GM12878 (cell line): Measurements from ENCODE around the gene SFXN2. TPM values are rescaled to one million over a fixed set of nuclear protein-coding genes. Genes with fewer than 3 reads are reported as not detected.

Source experiments
- ATAC-seq: fragments of 200-7000 bp; cut with Tn5 transposase; 3 replicates; pipeline ENCODE4 v1.9.1; 2020; ENCODE audit warnings: mild to moderate bottlenecking, moderate library complexity
- BruUV-seq: library from RNA; stranded (reverse); fragments of 400-500 nt; replicated peaks from 2 replicates; lab custom pipeline; 2021; lab: Mats Ljungman, UMichigan
- CTCF ChIA-PET: fragments of 300-600 bp; sonication (Branson Sonifier 250); formaldehyde crosslinking; extraction: SDS; loops from one replicate; lab custom pipeline; 2021; ENCODE audit warnings: inconsistent platforms; lab: Yijun Ruan, JAX
- POLR2A ChIA-PET: fragments of 350-600 bp; formaldehyde crosslinking; extraction: SDS; loops from one replicate; lab custom pipeline; 2021; ENCODE audit warnings: inconsistent platforms; lab: Charles Lee
- RAD21 ChIA-PET: fragments of 300-600 bp; sonication (Branson Sonifier 250); formaldehyde crosslinking; loops from one replicate; lab custom pipeline; 2023; ENCODE audit warnings: antibody characterized with exemption; ENCODE audit not compliant: unreplicated experiment; lab: Charles Lee
- SMC1A ChIA-PET: fragments of 300-600 bp; sonication (Branson Sonifier 250); formaldehyde crosslinking; loops from one replicate; lab custom pipeline; 2023; ENCODE audit not compliant: unreplicated experiment, uncharacterized antibody; lab: Charles Lee
- DNase-seq: peaks from one replicate; pipeline ENCODE4 v3.0.0-alpha.2; 2011; ENCODE audit warnings: low read depth, low spot score
- FAIRE-seq: peaks from 3 replicates; lab custom pipeline; 2011; peaks lifted over from hg19 to GRCh38; lab: Jason Lieb, UNC
- H2AFZ ChIP-seq: 2 replicates; pipeline ENCODE4 v1.6.0; 2011; ENCODE audit warnings: low read depth, low read length, control low read depth; ENCODE audit not compliant: control insufficient read depth
- H3K27ac ChIP-seq: 2 replicates; pipeline ENCODE4 v1.5.1; 2011; ENCODE audit warnings: control low read depth; ENCODE audit not compliant: control insufficient read depth, insufficient read depth
- H3K27me3 ChIP-seq, 2 experiments: replicated peaks in 1 of 2; 2 replicates each; pipeline versions ENCODE4 v1.6.0 to v1.6.1; 2011; ENCODE audit warnings: low read length in 1 of 2; ENCODE audit not compliant: control insufficient read depth in 2 of 2, insufficient read depth in 2 of 2
- H3K36me3 ChIP-seq, 2 experiments: 2 replicates each; pipeline ENCODE4 v1.5.1; 2011; ENCODE audit warnings: low read length in 1 of 2; ENCODE audit not compliant: control insufficient read depth in 2 of 2, insufficient read depth in 2 of 2
- H3K4me1 ChIP-seq: 2 replicates; pipeline ENCODE4 v1.6.1; 2011; ENCODE audit warnings: mild to moderate bottlenecking, low read length, moderate library complexity, mixed read lengths; ENCODE audit not compliant: control insufficient read depth, insufficient read depth
- H3K4me2 ChIP-seq: 2 replicates; pipeline ENCODE4 v1.6.0; 2011; ENCODE audit warnings: control low read depth; ENCODE audit not compliant: control insufficient read depth, insufficient read depth
- H3K4me3 ChIP-seq: fragments of 200-600 bp; sonication (generic); 2 replicates; pipeline ENCODE4 v1.5.1; 2016
- H3K79me2 ChIP-seq: 2 replicates; pipeline ENCODE4 v1.6.0; 2011; ENCODE audit warnings: low read length; ENCODE audit not compliant: control insufficient read depth, insufficient read depth
- H3K9ac ChIP-seq: 2 replicates; pipeline ENCODE4 v1.8.0; 2011; ENCODE audit warnings: low read length, control low read depth, mixed read lengths; ENCODE audit not compliant: control insufficient read depth, insufficient read depth
- H3K9me3 ChIP-seq: replicated peaks from 3 replicates; pipeline ENCODE4 v1.5.1; 2011; ENCODE audit warnings: mild to moderate bottlenecking, low read length; ENCODE audit not compliant: control insufficient read depth, insufficient read depth
- H4K20me1 ChIP-seq: 2 replicates; pipeline ENCODE4 v1.6.0; 2011; ENCODE audit not compliant: control insufficient read depth, insufficient read depth
- CBX5 ChIP-seq: sonication (generic); IDR thresholded peaks from 2 replicates; pipeline ENCODE4 v1.6.1; 2016; ENCODE audit warnings: low read depth, moderate library complexity, mild to moderate bottlenecking, inconsistent platforms
- EP300 ChIP-seq, 2 experiments: fragments of 150-350 bp in 1 of 2; IDR thresholded peaks; 2 replicates each; pipeline ENCODE4 v1.6.1; 2011 to 2012; ENCODE audit warnings: low read depth in 2 of 2, low read length in 2 of 2, borderline replicate concordance in 1 of 2, improper control_type of control experiment in 1 of 2, inconsistent platforms in 1 of 2; ENCODE audit not compliant: control insufficient read depth in 1 of 2
- FOXM1 ChIP-seq: IDR thresholded peaks from 2 replicates; pipeline ENCODE4 v1.6.1; 2012; ENCODE audit warnings: low read depth, mild to moderate bottlenecking, inconsistent platforms, low read length, moderate library complexity
- GABPA ChIP-seq: IDR thresholded peaks from 2 replicates; pipeline ENCODE4 v1.6.1; 2014; ENCODE audit warnings: antibody characterized with exemption, low read depth, mild to moderate bottlenecking, inconsistent platforms
- HCFC1 ChIP-seq: fragments of 150-350 bp; IDR thresholded peaks from 2 replicates; pipeline ENCODE4 v1.6.1; 2014; ENCODE audit warnings: low read length
- HDGF ChIP-seq: fragments of 450-650 bp; IDR thresholded peaks from 2 replicates; pipeline ENCODE4 v1.6.1; 2016; ENCODE audit warnings: antibody characterized with exemption
- SP1 ChIP-seq: IDR thresholded peaks from one replicate; pipeline ENCODE4 v1.6.1; 2011; ENCODE audit warnings: low read depth, low read length
- WGBS: methylation state at CpG from one replicate; pipeline ENCODE4 v1.1.6; 2016; ENCODE audit warnings: low lambda C conversion rate; ENCODE audit not compliant: insufficient replicate concordance, insufficient coverage; ENCODE audit errors: missing lambda C conversion rate; 5-methylcytosine and 5-hydroxymethylcytosine counted together
- in situ Hi-C: fragments of 300-500 bp; cut with MboI; formaldehyde crosslinking; loops from 9 replicates; pipeline ENCODE4 v1.14.3; 2018; ENCODE audit warnings: mixed read lengths
- intact Hi-C: fragments of 100-400 bp; cut with micrococcal nuclease; formaldehyde crosslinking; loops from one replicate; pipeline ENCODE4 v1.14.2; 2022; ENCODE audit not compliant: unreplicated experiment
- polyA plus RNA-seq, 11 experiments: library from polyadenylated mRNA; depleted of rRNA in 4 of 11; unstranded in 6 of 11; stranded (reverse) in 5 of 11; fragments of >200 nt; fragmentation: Nextera tagmentation in 4 of 11; fragmentation: Illumina TruSeq in 1 of 11; extraction: Ambion mirVana in 4 of 11; extraction: Trizol in 1 of 11; gene quantifications; 1 replicate in 1 of 11; 2 replicates in 10 of 11; pipeline versions ENCODE4 v1.2.1 to v1.2.3, GENCODE V29; 2011 to 2016; ENCODE audit warnings: inconsistent platforms in 2 of 11, missing spikeins in 2 of 11, low read depth in 1 of 11
- total RNA-seq, 4 experiments: library from RNA; depleted of rRNA in 3 of 4; stranded (reverse); fragments of >200 nt in 3 of 4; fragmentation: Illumina TruSeq in 1 of 4; extraction: Trizol in 1 of 4; gene quantifications; 2 replicates each; pipeline versions ENCODE4 v1.2.1 to v1.2.3, GENCODE V29; 2013 to 2021
- TF ChIP-seq, protein P1 (sequence below): IDR thresholded peaks from 2 replicates; pipeline ENCODE4 v1.6.1; 2012; ENCODE audit warnings: improper control_type of control experiment, low read depth, low read length; ENCODE audit not compliant: insufficient replicate concordance
- TF ChIP-seq, protein P2 (sequence below): fragments of 450-650 bp; IDR thresholded peaks from 2 replicates; pipeline ENCODE4 v1.6.1; 2014; ENCODE audit warnings: mild to moderate bottlenecking
- TF ChIP-seq, protein P3 (sequence below): IDR thresholded peaks from 2 replicates; pipeline ENCODE4 v1.6.1; 2011; ENCODE audit warnings: low read depth, low read length, improper control_type of control experiment, borderline replicate concordance
- TF ChIP-seq, protein P4 (sequence below): fragments of 150-350 bp; IDR thresholded peaks from 2 replicates; pipeline ENCODE4 v1.6.1; 2016; ENCODE audit warnings: low read depth, low read length

SFXN2 gene
- total and polyA plus RNA-seq, 10 of the 15 experiments (the other 5 are each of a cell fraction or from before 2014, with no cell fraction given), result 8.8 to 22.5 (median 18.5) TPM

DNA sequence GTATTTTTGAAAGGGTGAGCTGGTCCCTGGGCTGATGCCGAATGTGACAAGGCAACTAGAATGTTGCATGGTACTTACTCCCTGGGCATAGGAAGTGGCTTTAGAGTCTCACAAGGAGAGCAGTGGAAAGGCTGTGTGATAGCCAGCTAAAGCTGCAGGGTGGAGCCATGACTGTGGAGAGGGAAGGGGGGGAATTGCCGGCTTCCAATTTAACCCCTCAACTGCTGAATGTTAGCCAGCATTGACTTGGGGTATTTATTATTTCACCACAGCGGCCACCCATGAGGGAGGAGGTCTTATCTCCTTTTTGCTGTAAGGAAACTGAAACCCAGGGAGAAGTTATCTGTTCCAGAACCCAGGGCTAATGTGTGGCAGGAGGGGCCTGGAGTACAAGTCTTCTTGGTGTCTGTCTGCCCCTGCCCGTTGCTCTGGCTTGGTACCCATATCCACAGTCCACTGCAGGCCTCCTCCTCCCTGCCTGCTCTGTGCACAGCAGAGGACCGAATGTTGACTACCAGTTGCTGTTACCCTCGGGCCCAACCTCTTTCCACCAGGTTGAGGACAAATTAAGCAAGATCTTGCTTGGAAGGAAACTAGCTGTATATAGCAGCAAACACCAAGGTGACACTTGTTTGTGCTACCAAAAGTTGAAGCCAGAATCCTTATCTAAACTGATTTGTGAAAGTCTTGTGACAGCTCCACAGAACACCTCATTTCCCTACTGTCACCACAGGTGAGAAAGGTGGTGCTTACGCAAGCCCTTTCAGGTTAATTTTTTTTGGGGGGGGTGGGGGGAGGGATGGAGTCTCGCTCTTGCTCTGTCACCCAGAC is 66.9 kb downstream of the SFXN2 start:
- ATAC-seq (no peak), FAIRE-seq (no peak), DNase-seq (no peak)
- H3K9ac ChIP-seq, result no peak overlapping the region
- no peaks in the 10 kb centered on the region for H3K4me1 ChIP-seq
- 82% methylated on average over 8 of the region's 8 CpGs for WGBS
- ChIA-PET POLR2A (interaction anchor here (0.6 kb wide), 1 partner anchor 204 kb away, joined by 3 read pairs; no protein-coding TSS in a partner anchor), SMC1A (interaction anchor here (0.6 kb wide), 1 partner anchor 39 kb away, joined by 3 read pairs; no protein-coding TSS in a partner anchor), RAD21 (no interaction called here), CTCF (interaction anchor here (0.8 to 1.1 kb wide), 2 partner anchors 8 to 27 kb away, joined by 3 read pairs; no protein-coding TSS in a partner anchor)
- no TSS peak for BruUV-seq
- no peaks in the 10 kb centered on the region for H3K9me3 ChIP-seq
- peaks cover 0 to 6% of the 10 kb centered on the region in 2 experiments; a peak in 2 of 4 replicates for H3K36me3 ChIP-seq
- no peaks in the 10 kb centered on the region for H3K27me3 ChIP-seq
- H3K4me2 ChIP-seq, result no peak overlapping the region
- no peaks in the 10 kb centered on the region; the same call in none of the 2 replicates for H3K79me2 ChIP-seq
- in situ Hi-C loops (no loop called here), intact Hi-C loops (no loop called here)
- H3K4me3 ChIP-seq, result no peak overlapping the region
- H4K20me1 ChIP-seq, result no peaks in the 10 kb centered on the region
- H3K27ac ChIP-seq, result no peak overlapping the region
- H2AFZ ChIP-seq, result no peak overlapping the region
- TF ChIP-seq, protein P1, sequence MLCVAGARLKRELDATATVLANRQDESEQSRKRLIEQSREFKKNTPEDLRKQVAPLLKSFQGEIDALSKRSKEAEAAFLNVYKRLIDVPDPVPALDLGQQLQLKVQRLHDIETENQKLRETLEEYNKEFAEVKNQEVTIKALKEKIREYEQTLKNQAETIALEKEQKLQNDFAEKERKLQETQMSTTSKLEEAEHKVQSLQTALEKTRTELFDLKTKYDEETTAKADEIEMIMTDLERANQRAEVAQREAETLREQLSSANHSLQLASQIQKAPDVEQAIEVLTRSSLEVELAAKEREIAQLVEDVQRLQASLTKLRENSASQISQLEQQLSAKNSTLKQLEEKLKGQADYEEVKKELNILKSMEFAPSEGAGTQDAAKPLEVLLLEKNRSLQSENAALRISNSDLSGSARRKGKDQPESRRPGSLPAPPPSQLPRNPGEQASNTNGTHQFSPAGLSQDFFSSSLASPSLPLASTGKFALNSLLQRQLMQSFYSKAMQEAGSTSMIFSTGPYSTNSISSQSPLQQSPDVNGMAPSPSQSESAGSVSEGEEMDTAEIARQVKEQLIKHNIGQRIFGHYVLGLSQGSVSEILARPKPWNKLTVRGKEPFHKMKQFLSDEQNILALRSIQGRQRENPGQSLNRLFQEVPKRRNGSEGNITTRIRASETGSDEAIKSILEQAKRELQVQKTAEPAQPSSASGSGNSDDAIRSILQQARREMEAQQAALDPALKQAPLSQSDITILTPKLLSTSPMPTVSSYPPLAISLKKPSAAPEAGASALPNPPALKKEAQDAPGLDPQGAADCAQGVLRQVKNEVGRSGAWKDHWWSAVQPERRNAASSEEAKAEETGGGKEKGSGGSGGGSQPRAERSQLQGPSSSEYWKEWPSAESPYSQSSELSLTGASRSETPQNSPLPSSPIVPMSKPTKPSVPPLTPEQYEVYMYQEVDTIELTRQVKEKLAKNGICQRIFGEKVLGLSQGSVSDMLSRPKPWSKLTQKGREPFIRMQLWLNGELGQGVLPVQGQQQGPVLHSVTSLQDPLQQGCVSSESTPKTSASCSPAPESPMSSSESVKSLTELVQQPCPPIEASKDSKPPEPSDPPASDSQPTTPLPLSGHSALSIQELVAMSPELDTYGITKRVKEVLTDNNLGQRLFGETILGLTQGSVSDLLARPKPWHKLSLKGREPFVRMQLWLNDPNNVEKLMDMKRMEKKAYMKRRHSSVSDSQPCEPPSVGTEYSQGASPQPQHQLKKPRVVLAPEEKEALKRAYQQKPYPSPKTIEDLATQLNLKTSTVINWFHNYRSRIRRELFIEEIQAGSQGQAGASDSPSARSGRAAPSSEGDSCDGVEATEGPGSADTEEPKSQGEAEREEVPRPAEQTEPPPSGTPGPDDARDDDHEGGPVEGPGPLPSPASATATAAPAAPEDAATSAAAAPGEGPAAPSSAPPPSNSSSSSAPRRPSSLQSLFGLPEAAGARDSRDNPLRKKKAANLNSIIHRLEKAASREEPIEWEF, result no peak
- TF ChIP-seq HCFC1 (no peak), GABPA (no peak), CBX5 (no peak), EP300 (IDR thresholded peaks at IDR 0.05; ENCODE audit: borderline replicate concordance in 1 of 2, control insufficient read depth in 1 of 2, low read depth in 2 of 2, low read length in 2 of 2) (no peak), FOXM1 (no peak), HDGF (no peak), SP1 (no peak)
- TF ChIP-seq, protein P2, sequence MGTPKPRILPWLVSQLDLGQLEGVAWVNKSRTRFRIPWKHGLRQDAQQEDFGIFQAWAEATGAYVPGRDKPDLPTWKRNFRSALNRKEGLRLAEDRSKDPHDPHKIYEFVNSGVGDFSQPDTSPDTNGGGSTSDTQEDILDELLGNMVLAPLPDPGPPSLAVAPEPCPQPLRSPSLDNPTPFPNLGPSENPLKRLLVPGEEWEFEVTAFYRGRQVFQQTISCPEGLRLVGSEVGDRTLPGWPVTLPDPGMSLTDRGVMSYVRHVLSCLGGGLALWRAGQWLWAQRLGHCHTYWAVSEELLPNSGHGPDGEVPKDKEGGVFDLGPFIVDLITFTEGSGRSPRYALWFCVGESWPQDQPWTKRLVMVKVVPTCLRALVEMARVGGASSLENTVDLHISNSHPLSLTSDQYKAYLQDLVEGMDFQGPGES, result no peak
- TF ChIP-seq, protein P3, sequence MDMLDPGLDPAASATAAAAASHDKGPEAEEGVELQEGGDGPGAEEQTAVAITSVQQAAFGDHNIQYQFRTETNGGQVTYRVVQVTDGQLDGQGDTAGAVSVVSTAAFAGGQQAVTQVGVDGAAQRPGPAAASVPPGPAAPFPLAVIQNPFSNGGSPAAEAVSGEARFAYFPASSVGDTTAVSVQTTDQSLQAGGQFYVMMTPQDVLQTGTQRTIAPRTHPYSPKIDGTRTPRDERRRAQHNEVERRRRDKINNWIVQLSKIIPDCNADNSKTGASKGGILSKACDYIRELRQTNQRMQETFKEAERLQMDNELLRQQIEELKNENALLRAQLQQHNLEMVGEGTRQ, result no peak
- TF ChIP-seq, protein P4, sequence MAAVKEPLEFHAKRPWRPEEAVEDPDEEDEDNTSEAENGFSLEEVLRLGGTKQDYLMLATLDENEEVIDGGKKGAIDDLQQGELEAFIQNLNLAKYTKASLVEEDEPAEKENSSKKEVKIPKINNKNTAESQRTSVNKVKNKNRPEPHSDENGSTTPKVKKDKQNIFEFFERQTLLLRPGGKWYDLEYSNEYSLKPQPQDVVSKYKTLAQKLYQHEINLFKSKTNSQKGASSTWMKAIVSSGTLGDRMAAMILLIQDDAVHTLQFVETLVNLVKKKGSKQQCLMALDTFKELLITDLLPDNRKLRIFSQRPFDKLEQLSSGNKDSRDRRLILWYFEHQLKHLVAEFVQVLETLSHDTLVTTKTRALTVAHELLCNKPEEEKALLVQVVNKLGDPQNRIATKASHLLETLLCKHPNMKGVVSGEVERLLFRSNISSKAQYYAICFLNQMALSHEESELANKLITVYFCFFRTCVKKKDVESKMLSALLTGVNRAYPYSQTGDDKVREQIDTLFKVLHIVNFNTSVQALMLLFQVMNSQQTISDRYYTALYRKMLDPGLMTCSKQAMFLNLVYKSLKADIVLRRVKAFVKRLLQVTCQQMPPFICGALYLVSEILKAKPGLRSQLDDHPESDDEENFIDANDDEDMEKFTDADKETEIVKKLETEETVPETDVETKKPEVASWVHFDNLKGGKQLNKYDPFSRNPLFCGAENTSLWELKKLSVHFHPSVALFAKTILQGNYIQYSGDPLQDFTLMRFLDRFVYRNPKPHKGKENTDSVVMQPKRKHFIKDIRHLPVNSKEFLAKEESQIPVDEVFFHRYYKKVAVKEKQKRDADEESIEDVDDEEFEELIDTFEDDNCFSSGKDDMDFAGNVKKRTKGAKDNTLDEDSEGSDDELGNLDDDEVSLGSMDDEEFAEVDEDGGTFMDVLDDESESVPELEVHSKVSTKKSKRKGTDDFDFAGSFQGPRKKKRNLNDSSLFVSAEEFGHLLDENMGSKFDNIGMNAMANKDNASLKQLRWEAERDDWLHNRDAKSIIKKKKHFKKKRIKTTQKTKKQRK, result no peak
